ENCODE results near the gene AKAP17A.

DNA sequence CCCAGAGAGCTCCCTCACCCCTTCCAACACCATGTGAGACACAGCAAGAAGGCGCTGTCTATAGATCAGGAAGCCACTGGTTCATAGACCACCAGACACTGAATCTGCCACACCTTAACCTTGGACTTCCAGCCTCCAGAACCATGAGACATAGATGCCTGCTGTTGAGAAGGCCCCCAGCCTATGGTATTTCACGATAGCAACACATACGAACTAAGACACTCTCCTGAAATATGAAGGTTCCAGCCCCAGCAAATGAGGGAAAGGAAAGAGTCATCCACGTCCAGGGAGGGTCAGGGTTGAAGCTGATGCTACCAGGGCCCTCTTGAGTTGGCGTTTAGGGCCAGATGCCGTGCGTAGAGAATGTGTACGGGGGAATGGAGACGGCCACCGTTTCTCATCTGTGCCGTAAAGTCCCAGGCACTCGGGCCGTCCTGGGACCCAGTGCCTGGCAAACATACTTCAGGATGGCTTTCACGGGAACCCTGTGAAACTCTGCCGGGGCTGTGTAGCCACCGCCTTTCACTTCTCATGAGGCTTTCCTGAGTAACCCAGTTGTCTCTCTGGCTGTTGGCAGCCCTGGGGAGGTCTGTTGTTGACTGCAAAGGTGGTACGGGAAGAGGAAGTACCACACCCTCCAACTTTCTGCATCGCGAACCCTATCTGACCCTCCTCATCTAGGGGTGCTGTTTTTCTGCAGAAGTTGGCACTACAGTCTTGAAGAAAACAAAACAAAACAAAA lies 36.8 kb upstream of the AKAP17A start:
- TF ChIP-seq EZH2phosphoT487 (IDR thresholded peaks at IDR 0.05; ENCODE audit: low read length): no peak
- TF ChIP-seq, protein P1, sequence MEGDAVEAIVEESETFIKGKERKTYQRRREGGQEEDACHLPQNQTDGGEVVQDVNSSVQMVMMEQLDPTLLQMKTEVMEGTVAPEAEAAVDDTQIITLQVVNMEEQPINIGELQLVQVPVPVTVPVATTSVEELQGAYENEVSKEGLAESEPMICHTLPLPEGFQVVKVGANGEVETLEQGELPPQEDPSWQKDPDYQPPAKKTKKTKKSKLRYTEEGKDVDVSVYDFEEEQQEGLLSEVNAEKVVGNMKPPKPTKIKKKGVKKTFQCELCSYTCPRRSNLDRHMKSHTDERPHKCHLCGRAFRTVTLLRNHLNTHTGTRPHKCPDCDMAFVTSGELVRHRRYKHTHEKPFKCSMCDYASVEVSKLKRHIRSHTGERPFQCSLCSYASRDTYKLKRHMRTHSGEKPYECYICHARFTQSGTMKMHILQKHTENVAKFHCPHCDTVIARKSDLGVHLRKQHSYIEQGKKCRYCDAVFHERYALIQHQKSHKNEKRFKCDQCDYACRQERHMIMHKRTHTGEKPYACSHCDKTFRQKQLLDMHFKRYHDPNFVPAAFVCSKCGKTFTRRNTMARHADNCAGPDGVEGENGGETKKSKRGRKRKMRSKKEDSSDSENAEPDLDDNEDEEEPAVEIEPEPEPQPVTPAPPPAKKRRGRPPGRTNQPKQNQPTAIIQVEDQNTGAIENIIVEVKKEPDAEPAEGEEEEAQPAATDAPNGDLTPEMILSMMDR (IDR thresholded peaks at IDR 0.05; ENCODE audit: low read length): no peak
